GM18526 (cell line): ENCODE results near the gene C20orf204.

Experiments used
- POLR2A ChIP-seq: IDR thresholded peaks from 3 replicates; pipeline ENCODE4 v1.6.1; 2011; ENCODE audit not compliant: insufficient read length; ENCODE audit errors: extremely low read depth

C20orf204 gene

GRCh38 chr20:64037199-64037497, 1.2 kb downstream of the C20orf204 start:
- no peak for TF ChIP-seq POLR2A

GRCh38 chr20:64037498-64038213, 1.7 kb downstream of the C20orf204 start:
- no peak for TF ChIP-seq POLR2A

GRCh38 chr20:64038224-64038564, 2.2 kb downstream of the C20orf204 start:
- TF ChIP-seq POLR2A = no peak

GRCh38 chr20:64038565-64039292, 2.7 kb downstream of the C20orf204 start:
- no peak for TF ChIP-seq POLR2A

- TF ChIP-seq POLR2A = no peak
These were observed 3.5 kb downstream of the C20orf204 start for GRCh38 chr20:64039293-64040160.

GRCh38 chr20:64040231-64041039, 4.5 kb downstream of the C20orf204 start:
- TF ChIP-seq POLR2A = no peak

- TF ChIP-seq POLR2A = no peak
These were observed 5.2 kb downstream of the C20orf204 start for GRCh38 chr20:64041040-64041780.

GRCh38 chr20:64041781-64042053, 5.7 kb downstream of the C20orf204 start:
- no peak for TF ChIP-seq POLR2A

GRCh38 chr20:64042054-64042781, 6.2 kb downstream of the C20orf204 start:
- TF ChIP-seq POLR2A = peak; percentile 15

- no peak for TF ChIP-seq POLR2A
These were observed 7.8 kb downstream of the C20orf204 start for GRCh38 chr20:64043768-64044167.

GRCh38 chr20:64044484-64045247, 8.7 kb downstream of the C20orf204 start:
- TF ChIP-seq POLR2A = no peak

- TF ChIP-seq POLR2A = no peak
These were observed 9.5 kb downstream of the C20orf204 start for GRCh38 chr20:64045346-64046011.

GRCh38 chr20:64047046-64047389, 11.0 kb downstream of the C20orf204 start:
- TF ChIP-seq POLR2A = no peak
